Uterus (tissue), 2 donors: ENCODE results near the gene FARS2.

Source experiments
- CTCF ChIP-seq, 4 experiments: fragments of 200-600 bp in 2 of 4; fragments of 450-650 bp in 2 of 4; sonication (generic) in 2 of 4; IDR thresholded peaks; one replicate each; pipeline ENCODE4 v1.5.1; 2016 to 2019; ENCODE audit warnings: antibody characterized with exemption in 4 of 4, mild to moderate bottlenecking in 2 of 4, moderate library complexity in 1 of 4
- POLR2A ChIP-seq, 2 donors: fragments of 450-650 bp; IDR thresholded peaks; one replicate each; pipeline ENCODE4 v1.6.1; 2016; ENCODE audit warnings: antibody characterized with exemption in 2 of 2, mild to moderate bottlenecking in 1 of 2, moderate library complexity in 1 of 2

GRCh38 chr6:5276581-5276980 is 15.3 kb downstream of the FARS2 start:
- TF ChIP-seq CTCF (IDR thresholded peaks at IDR 0.05): no peak
- no peak for TF ChIP-seq POLR2A (IDR thresholded peaks at IDR 0.05)
